Activated CD8-positive, alpha-beta T cell treated with anti-CD3 and anti-CD28 coated beads for 36 hours (primary cell): Measurements from ENCODE around the gene ZXDA. TPM values are rescaled to one million over a fixed set of nuclear protein-coding genes. Genes with fewer than 3 reads are reported as not detected.
A peak's percentile ranks its signal among the peaks of the same experiment; 100 is the strongest.
"Not testable (repeated sequence)": the region's sequence is repeated elsewhere in the genome, so short reads cannot be mapped to it uniquely, and the experiment has no call there.

Source experiments
- ATAC-seq: fragments of 200-7000 bp; cut with Tn5 transposase; one replicate; pipeline ENCODE4 v1.10.0; 2021; ENCODE audit warnings: mild to moderate bottlenecking, moderate library complexity
- CTCF ChIA-PET: fragments of 350-600 bp; sonication (Branson Sonifier 250); formaldehyde crosslinking; loops from one replicate; lab custom pipeline; 2021; ENCODE audit warnings: antibody characterized with exemption; lab: Charles Lee
- POLR2A ChIA-PET: fragments of 350-600 bp; sonication (Branson Sonifier 250); formaldehyde crosslinking; loops from one replicate; lab custom pipeline; 2021; ENCODE audit warnings: antibody characterized with exemption; lab: Charles Lee
- DNase-seq: peaks from one replicate; pipeline ENCODE4 v3.0.0-alpha.2; 2020
- H3K27ac Mint-ChIP-seq: one replicate; pipeline ENCODE4 v1.8.0; 2021; ENCODE audit warnings: mild to moderate bottlenecking, mixed read lengths
- H3K27me3 Mint-ChIP-seq: one replicate; pipeline ENCODE4 v1.8.0; 2021; ENCODE audit warnings: mixed read lengths
- H3K36me3 Mint-ChIP-seq: one replicate; pipeline ENCODE4 v1.8.0; 2021; ENCODE audit warnings: low read depth, mixed read lengths
- H3K4me1 Mint-ChIP-seq: one replicate; pipeline ENCODE4 v1.8.0; 2021; ENCODE audit warnings: low read depth, mixed read lengths
- H3K4me3 Mint-ChIP-seq: one replicate; pipeline ENCODE4 v1.8.0; 2021; ENCODE audit warnings: mild to moderate bottlenecking, moderate library complexity, mixed read lengths
- H3K9me3 Mint-ChIP-seq: one replicate; pipeline ENCODE4 v1.8.0; 2021; ENCODE audit warnings: mixed read lengths
- CTCF ChIP-seq: fragments of 200-600 bp; IDR thresholded peaks from one replicate; pipeline ENCODE4 v1.8.0; 2022; ENCODE audit warnings: antibody characterized with exemption, mild to moderate bottlenecking
- intact Hi-C: fragments of 100-400 bp; cut with micrococcal nuclease; formaldehyde crosslinking; loops from one replicate; pipeline ENCODE4 v1.10.0; 2022
- total RNA-seq, 2 experiments: library from RNA; stranded (reverse); gene quantifications; one replicate each; pipeline ENCODE4 v1.2.3, GENCODE V29; 2021

ZXDA gene
- total RNA-seq: 1 to 10 TPM; 3.2 TPM

GRCh38 chrX:57910287-57910912 lies at the start of gene ZXDA:
Gene ZXDA, minus strand, starts transcription at chrX:57910458. Its CDS starts 38 bp downstream, at chrX:57910420.
- H3K9me3 Mint-ChIP-seq, intact Hi-C loops, H3K27me3 Mint-ChIP-seq, POLR2A ChIA-PET, CTCF ChIA-PET: not testable (repeated sequence)
- H3K27ac Mint-ChIP-seq: peak within 1 kb of the TSS; percentile 94
- DNase-seq (peak; percentile 18), ATAC-seq (peak; percentile 66)
- peaks cover 25% of the 10 kb centered on the region for H3K4me1 Mint-ChIP-seq
- peak within 1 kb of the TSS; percentile 75 for H3K4me3 Mint-ChIP-seq
- peaks cover 16% of the 10 kb centered on the region for H3K36me3 Mint-ChIP-seq

- H3K27me3 Mint-ChIP-seq: peaks cover 1% of the 10 kb centered on the region
- ChIA-PET POLR2A (no interaction called here), CTCF (no interaction called here)
- H3K27ac Mint-ChIP-seq: no peak overlapping the region
- H3K4me1 Mint-ChIP-seq: no peaks in the 10 kb centered on the region
- intact Hi-C loops: no loop called here
- no peak overlapping the region for H3K4me3 Mint-ChIP-seq
- ATAC-seq (no peak), DNase-seq (no peak)
- peaks cover 4% of the 10 kb centered on the region for H3K9me3 Mint-ChIP-seq
- no peaks in the 10 kb centered on the region for H3K36me3 Mint-ChIP-seq
- no peak for TF ChIP-seq CTCF
These were observed 42.0 kb upstream of the ZXDA start for GRCh38 chrX:57952320-57952678.

GRCh38 chrX:57951666-57952319 lies 41.5 kb upstream of the ZXDA start:
- ATAC-seq (no peak), DNase-seq (no peak)
- intact Hi-C loops: no loop called here
- H3K4me1 Mint-ChIP-seq: no peaks in the 10 kb centered on the region
- peaks cover 4% of the 10 kb centered on the region for H3K9me3 Mint-ChIP-seq
- peaks cover 1% of the 10 kb centered on the region for H3K27me3 Mint-ChIP-seq
- no peak overlapping the region for H3K27ac Mint-ChIP-seq
- no peak for TF ChIP-seq CTCF
- ChIA-PET POLR2A (no interaction called here), CTCF (no interaction called here)
- H3K4me3 Mint-ChIP-seq: no peak overlapping the region
- H3K36me3 Mint-ChIP-seq: no peaks in the 10 kb centered on the region

- no peak for TF ChIP-seq CTCF
- POLR2A ChIA-PET: no interaction called here
- DNase-seq: no peak
- Mint-ChIP-seq H3K9me3 (no peaks in the 10 kb centered on the region), H3K36me3 (no peaks in the 10 kb centered on the region), H3K27me3 (no peaks in the 10 kb centered on the region), H3K27ac (no peak overlapping the region), H3K4me3 (no peak overlapping the region), H3K4me1 (no peaks in the 10 kb centered on the region)
- CTCF ChIA-PET: no interaction called here
- intact Hi-C loops: no loop called here
- ATAC-seq: no peak
These were observed 23.1 kb upstream of the ZXDA start for GRCh38 chrX:57933321-57933720.

GRCh38 chrX:57932266-57932665 lies 22.0 kb upstream of the ZXDA start:
- intact Hi-C loops: no loop called here
- TF ChIP-seq CTCF: no peak
- Mint-ChIP-seq H3K36me3 (no peaks in the 10 kb centered on the region), H3K4me3 (no peak overlapping the region), H3K4me1 (no peaks in the 10 kb centered on the region), H3K27ac (no peak overlapping the region), H3K27me3 (no peaks in the 10 kb centered on the region), H3K9me3 (no peaks in the 10 kb centered on the region)
- no peak for DNase-seq
- ATAC-seq: no peak
- POLR2A ChIA-PET: no interaction called here
- CTCF ChIA-PET: no interaction called here
